RWPE2 (cell line): ENCODE results near the gene CAPNS2.
A peak's percentile ranks its signal among the peaks of the same experiment; 100 is the strongest.

Experiments
- ATAC-seq: fragments of 200-7000 bp; cut with Tn5 transposase; 3 replicates; pipeline ENCODE4 v1.9.1; 2021; ENCODE audit warnings: low read depth
- DNase-seq: peaks from one replicate; pipeline ENCODE4 v3.0.0-alpha.2; 2020; ENCODE audit warnings: low spot score
- H3K27ac ChIP-seq: fragments of 450-650 bp; 2 replicates; pipeline ENCODE4 v1.5.1; 2017; ENCODE audit warnings: mild to moderate bottlenecking; ENCODE audit not compliant: poor library complexity, severe bottlenecking
- H3K27me3 ChIP-seq: fragments of 250-450 bp; sonication (Bioruptor Pico); 2 replicates; pipeline ENCODE4 v1.5.1; 2021; ENCODE audit warnings: mild to moderate bottlenecking, moderate library complexity; ENCODE audit not compliant: insufficient read depth, poor library complexity, severe bottlenecking
- H3K36me3 ChIP-seq: fragments of 250-450 bp; sonication (Bioruptor Pico); 2 replicates; pipeline ENCODE4 v1.5.1; 2020; ENCODE audit warnings: low read depth, mild to moderate bottlenecking, moderate library complexity
- H3K4me1 ChIP-seq: fragments of 250-450 bp; sonication (Bioruptor Pico); 2 replicates; pipeline ENCODE4 v1.5.1; 2021; ENCODE audit warnings: mild to moderate bottlenecking, moderate library complexity; ENCODE audit not compliant: insufficient read depth, poor library complexity, severe bottlenecking
- H3K4me3 ChIP-seq: fragments of 250-450 bp; sonication (Bioruptor Pico); 2 replicates; pipeline ENCODE4 v1.5.1; 2021; ENCODE audit warnings: mild to moderate bottlenecking, moderate library complexity; ENCODE audit not compliant: severe bottlenecking
- H3K9me3 ChIP-seq: fragments of 250-450 bp; sonication (Bioruptor Pico); 2 replicates; pipeline ENCODE4 v1.5.1; 2021; ENCODE audit warnings: mild to moderate bottlenecking, moderate library complexity; ENCODE audit not compliant: severe bottlenecking
- TF ChIP-seq, protein P1 (sequence below): fragments of 450-650 bp; IDR thresholded peaks from one replicate; pipeline ENCODE4 v1.5.1; 2017; ENCODE audit warnings: mild to moderate bottlenecking, moderate library complexity; ENCODE audit not compliant: poor library complexity, severe bottlenecking

Gene CAPNS2

DNA sequence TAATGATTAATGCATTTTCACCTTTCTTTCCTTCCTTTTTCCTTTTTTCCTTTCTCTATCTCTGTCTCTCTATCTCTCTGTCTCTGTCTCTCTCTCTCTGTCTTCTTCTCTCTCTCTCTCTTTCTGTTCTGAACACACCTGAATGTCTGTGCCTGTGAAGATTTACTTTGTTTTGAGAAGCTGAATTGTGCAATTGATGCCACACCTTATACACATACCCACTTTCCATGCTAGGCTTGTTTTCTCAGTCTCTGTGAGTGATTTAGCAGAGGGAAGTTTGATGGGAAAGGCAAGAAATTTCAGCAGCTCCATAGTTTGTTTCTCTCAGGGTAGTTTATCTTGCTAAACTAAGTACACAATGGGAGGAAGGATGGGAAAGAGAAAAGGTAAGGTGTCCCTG is 9.3 kb upstream of the CAPNS2 start:
- ATAC-seq = no peak
- TF ChIP-seq, protein P1, sequence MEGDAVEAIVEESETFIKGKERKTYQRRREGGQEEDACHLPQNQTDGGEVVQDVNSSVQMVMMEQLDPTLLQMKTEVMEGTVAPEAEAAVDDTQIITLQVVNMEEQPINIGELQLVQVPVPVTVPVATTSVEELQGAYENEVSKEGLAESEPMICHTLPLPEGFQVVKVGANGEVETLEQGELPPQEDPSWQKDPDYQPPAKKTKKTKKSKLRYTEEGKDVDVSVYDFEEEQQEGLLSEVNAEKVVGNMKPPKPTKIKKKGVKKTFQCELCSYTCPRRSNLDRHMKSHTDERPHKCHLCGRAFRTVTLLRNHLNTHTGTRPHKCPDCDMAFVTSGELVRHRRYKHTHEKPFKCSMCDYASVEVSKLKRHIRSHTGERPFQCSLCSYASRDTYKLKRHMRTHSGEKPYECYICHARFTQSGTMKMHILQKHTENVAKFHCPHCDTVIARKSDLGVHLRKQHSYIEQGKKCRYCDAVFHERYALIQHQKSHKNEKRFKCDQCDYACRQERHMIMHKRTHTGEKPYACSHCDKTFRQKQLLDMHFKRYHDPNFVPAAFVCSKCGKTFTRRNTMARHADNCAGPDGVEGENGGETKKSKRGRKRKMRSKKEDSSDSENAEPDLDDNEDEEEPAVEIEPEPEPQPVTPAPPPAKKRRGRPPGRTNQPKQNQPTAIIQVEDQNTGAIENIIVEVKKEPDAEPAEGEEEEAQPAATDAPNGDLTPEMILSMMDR = no peak
- no peak for DNase-seq
- H3K4me1 ChIP-seq = peaks cover 54% of the 10 kb centered on the region
- H3K27me3 ChIP-seq = no peaks in the 10 kb centered on the region
- H3K9me3 ChIP-seq = no peaks in the 10 kb centered on the region
- H3K4me3 ChIP-seq = no peak overlapping the region
- H3K36me3 ChIP-seq = peaks cover 27% of the 10 kb centered on the region
- H3K27ac ChIP-seq = no peak overlapping the region

DNA sequence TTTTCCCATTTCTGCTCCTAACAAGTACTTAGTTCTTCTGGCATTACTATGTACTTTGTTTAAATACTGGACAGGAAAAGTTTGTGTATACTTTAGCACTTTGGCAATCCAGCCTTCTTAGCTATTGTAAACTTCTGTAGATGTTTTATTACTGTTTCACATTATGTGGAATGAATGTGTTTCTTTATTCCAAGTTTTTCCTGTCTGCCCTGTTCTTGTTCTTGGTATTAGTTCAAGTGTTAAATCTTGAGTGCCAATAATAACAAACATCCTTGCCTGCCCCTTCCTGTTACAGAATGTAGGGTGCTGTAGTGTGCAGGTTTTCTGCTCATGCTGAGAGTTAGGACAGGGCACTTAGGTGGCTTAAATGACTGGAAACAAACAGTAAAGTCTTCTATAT is 7.3 kb upstream of the CAPNS2 start:
- TF ChIP-seq, protein P1 = no peak

DNA sequence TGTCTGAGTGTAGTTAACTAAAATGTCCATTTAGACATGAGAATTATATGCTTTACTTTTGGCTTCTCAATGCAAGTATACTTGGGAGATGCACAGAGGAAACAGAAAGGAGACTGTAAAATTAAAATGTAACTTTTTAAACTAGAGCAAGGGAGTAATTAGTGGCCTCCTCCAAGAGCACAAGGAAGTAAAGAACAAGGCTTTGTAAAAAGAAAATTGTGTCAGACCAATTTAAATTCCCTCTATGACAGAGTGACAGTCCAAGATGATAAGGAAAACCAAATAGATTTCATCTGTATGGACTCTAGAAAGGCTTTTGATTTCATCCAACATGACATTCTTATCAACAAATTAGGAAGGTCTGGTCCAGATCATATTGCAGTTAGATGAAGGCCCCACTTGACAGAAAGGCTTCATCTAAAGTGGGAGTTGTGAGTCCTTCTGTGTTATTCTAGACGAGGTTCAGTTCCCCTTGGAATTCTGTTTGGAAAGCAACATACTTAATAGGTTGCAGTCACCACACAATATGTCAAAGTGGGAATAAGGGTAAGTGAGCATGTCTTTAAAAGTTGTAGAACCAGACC is 6.5 kb upstream of the CAPNS2 start:
- peaks cover 8% of the 10 kb centered on the region; the same call in 1 of the 2 replicates for H3K36me3 ChIP-seq
- H3K27me3 ChIP-seq = no peaks in the 10 kb centered on the region
- DNase-seq (no peak), ATAC-seq (no peak)
- H3K4me1 ChIP-seq = peaks cover 60% of the 10 kb centered on the region
- no peaks in the 10 kb centered on the region for H3K9me3 ChIP-seq
- H3K27ac ChIP-seq = peak overlapping the region; percentile 58
- no peak overlapping the region for H3K4me3 ChIP-seq
- TF ChIP-seq, protein P1 = no peak

More for the DNA sequence above, 7.3 kb upstream of the CAPNS2 start:
- Histone ChIP-seq H3K4me1 (peaks cover 59% of the 10 kb centered on the region), H3K9me3 (no peaks in the 10 kb centered on the region), H3K4me3 (no peak overlapping the region), H3K27me3 (no peaks in the 10 kb centered on the region), H3K36me3 (peaks cover 16% of the 10 kb centered on the region; the same call in 1 of the 2 replicates), H3K27ac (peak overlapping the region; percentile 58)
- DNase-seq = no peak
- peak; percentile 75 for ATAC-seq

DNA sequence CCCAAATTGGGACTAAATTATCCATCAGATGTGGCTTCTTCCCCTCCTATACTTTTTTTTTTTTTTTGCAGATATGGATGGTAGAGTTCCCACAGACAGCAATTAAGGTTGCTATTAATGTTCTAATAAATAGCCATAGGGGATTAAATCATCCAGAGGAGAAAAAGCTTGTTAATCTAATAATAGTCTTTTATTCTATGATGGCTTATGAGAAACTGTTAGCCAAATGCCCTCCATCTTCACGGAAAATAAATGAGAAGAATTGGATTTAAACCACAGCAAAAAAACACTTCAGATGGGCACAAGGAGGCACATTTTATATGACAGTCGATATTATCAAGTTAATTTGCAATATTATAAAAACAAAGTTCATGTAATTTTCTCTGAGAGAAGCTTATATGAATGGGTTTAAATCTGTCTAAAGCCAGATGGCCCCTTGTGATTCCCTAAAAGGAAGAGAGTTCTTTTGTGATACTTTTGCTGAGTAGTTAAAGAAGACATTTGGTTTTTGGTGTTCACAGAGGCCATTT is 5.1 kb upstream of the CAPNS2 start:
- Histone ChIP-seq H3K4me1 (peaks cover 56% of the 10 kb centered on the region), H3K27ac (no peak overlapping the region), H3K9me3 (no peaks in the 10 kb centered on the region), H3K4me3 (no peak overlapping the region), H3K36me3 (0 out of 2 replicates have a peak, but pooled peaks cover 5% of the 10 kb centered on the region), H3K27me3 (no peaks in the 10 kb centered on the region)
- ATAC-seq = no peak
- no peak for DNase-seq
- TF ChIP-seq, protein P1 = no peak

DNA sequence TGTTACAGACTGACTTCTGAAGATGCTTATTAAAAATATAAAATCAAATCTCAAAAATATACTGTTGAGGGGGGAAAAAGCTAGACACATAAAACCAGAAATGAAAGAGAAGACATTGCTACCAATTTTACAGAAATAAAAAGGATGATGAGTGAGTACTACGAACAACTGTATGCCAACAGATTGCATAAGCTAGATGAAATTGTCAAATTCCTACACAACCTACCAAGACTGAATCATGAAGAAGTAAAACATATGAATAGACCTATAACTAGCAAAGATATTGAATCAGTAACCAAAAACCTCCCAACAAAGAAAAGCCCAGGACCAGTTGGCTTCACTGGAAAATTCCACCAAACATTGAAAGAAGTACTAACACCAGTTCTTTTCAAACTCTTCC is 3.5 kb upstream of the CAPNS2 start:
- no peak overlapping the region for H3K4me3 ChIP-seq
- H3K27ac ChIP-seq = peak overlapping the region; percentile 55
- TF ChIP-seq, protein P1 = no peak
- DNase-seq (no peak), ATAC-seq (no peak)
- H3K27me3 ChIP-seq = no peaks in the 10 kb centered on the region
- H3K4me1 ChIP-seq = peaks cover 59% of the 10 kb centered on the region
- H3K36me3 ChIP-seq = 0 out of 2 replicates have a peak, but pooled peaks cover 5% of the 10 kb centered on the region
- H3K9me3 ChIP-seq = no peaks in the 10 kb centered on the region
